ENCODE measurements around the gene OR6M1.

OR6M1 gene

GRCh38 chr11:123775289-123775688 is 30.9 kb downstream of the OR6M1 start:
- no peak for DNase-seq

GRCh38 chr11:123773959-123774358 is 32.2 kb downstream of the OR6M1 start:
- no peak for DNase-seq

GRCh38 chr11:123773026-123773425 is 33.1 kb downstream of the OR6M1 start:
- no peak for DNase-seq

- DNase-seq, result no peak
Observed at GRCh38 chr11:123771664-123772063, 34.5 kb downstream of the OR6M1 start.

GRCh38 chr11:123770712-123771111 is 35.4 kb downstream of the OR6M1 start:
- DNase-seq, result no peak

GRCh38 chr11:123765601-123766000 is 40.5 kb downstream of the OR6M1 start:
- no peak for DNase-seq

- DNase-seq, result no peak
Observed at GRCh38 chr11:123762422-123762821, 43.7 kb downstream of the OR6M1 start.

GRCh38 chr11:123760894-123761293 is 45.3 kb downstream of the OR6M1 start:
- no peak for DNase-seq

- no peak for DNase-seq
Observed at GRCh38 chr11:123757976-123758375, 48.2 kb downstream of the OR6M1 start.

GRCh38 chr11:123755813-123756212 is 50.3 kb downstream of the OR6M1 start:
- DNase-seq, result no peak
